Colon (tissue), 2 donors: ENCODE data around the gene PTPN9.
"Not testable (repeated sequence)": the region's sequence is repeated elsewhere in the genome, so short reads cannot be mapped to it uniquely, and the experiment has no call there.

Experiments used
- FAIRE-seq: peaks from 2 replicates; lab custom pipeline; 2012; peaks lifted over from hg19 to GRCh38; lab: Jason Lieb, UNC
- donor health status: control.
- donor health status: control.

Gene PTPN9

GRCh38 chr15:75530169-75530568, 48.9 kb downstream of the PTPN9 start:
- FAIRE-seq: no peak

- FAIRE-seq: not testable (repeated sequence)
Measured at GRCh38 chr15:75525756-75526155, 53.4 kb downstream of the PTPN9 start.

GRCh38 chr15:75523011-75523410, 56.1 kb downstream of the PTPN9 start:
- FAIRE-seq: no peak

- FAIRE-seq: no peak
Measured at GRCh38 chr15:75517233-75517632, 61.9 kb downstream of the PTPN9 start.

GRCh38 chr15:75508840-75509532, 70.1 kb downstream of the PTPN9 start:
- no peak for FAIRE-seq

- FAIRE-seq: no peak
Measured at GRCh38 chr15:75502360-75502759, 76.8 kb downstream of the PTPN9 start.

GRCh38 chr15:75493732-75494131, 85.4 kb downstream of the PTPN9 start:
- no peak for FAIRE-seq

DNA sequence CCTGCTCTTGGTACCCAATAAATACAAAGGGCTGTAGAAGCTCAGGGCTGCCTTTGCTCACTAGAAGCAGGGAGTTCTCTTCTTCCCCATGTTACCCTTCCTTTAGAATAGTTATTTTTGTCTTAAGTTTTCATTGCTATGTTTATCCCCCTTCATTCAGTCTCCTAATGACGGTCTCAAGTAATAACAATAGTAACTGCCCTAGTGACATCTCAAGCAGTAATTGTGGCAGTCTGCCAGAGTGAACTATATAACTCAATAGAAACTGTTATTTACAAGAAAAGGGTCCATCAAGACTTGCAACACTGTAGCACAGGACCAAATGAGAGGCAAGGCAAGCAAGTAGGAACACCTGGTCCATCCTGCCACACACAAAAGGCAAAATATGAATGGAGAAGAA, 95.2 kb downstream of the PTPN9 start:
- no peak for FAIRE-seq

- FAIRE-seq: not testable (repeated sequence)
Measured at GRCh38 chr15:75483556-75483955, 95.6 kb downstream of the PTPN9 start.

DNA sequence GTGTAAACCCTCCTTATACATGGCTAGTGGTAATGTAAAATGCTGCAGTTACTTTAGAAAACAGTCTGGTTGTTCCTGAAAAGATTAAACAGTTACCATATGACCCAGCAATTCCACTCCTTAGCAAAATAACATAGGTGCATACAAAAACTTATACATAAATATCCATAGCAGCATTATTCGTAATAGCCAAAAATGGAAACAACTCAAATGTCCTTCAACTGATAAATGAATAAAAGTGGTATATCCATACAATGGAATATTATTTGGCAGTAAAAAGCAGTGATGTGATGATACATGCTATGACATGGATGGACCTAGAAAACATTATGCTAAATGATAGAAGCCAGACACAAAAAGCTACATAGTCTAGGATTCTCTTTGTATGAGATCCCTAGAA, 96.0 kb downstream of the PTPN9 start:
- no peak for FAIRE-seq

GRCh38 chr15:75480463-75480862, 98.7 kb downstream of the PTPN9 start:
- FAIRE-seq: not testable (repeated sequence)

DNA sequence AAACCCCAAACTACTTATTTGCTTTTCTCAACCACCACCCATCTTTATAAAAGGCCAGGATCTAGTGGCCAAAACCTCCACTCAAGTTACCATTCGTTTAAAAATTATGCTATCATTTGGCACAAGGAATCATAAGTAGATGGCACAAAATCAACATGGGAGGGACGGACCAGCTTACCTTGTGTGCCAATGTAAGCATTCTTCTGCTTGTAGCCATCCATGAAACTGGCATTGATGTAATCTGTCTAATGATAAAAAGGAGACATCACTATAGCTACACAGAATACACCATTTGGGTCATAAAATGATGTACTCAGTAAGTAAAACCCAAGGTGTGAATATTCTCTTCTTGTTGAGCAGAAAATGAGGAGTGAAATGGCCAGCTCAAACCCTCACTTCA, 99.4 kb downstream of the PTPN9 start:
- no peak for FAIRE-seq

GRCh38 chr15:75477094-75477493, 102.0 kb downstream of the PTPN9 start:
- FAIRE-seq: not testable (repeated sequence)

- FAIRE-seq: no peak
Measured at GRCh38 chr15:75468913-75469598, 110.1 kb downstream of the PTPN9 start.

DNA sequence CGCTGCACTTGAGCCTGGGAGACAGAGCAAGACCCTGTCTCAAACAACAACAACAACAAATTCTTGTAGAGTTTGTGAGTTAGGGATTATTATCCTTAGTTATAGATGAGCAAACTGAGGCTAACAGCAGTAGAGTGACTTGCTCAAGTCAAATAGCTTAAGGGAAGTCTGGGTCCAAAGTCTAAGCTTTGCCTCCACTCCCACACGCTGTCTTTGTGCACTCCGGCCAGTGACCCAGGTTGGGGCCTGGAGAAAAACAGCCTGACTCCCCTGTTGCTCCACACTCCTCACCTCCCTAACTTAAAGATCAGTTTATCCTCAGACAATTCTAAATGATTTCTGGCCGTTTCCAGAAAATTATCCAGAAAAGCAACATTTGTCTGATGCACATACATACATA, 118.5 kb downstream of the PTPN9 start:
- no peak for FAIRE-seq

DNA sequence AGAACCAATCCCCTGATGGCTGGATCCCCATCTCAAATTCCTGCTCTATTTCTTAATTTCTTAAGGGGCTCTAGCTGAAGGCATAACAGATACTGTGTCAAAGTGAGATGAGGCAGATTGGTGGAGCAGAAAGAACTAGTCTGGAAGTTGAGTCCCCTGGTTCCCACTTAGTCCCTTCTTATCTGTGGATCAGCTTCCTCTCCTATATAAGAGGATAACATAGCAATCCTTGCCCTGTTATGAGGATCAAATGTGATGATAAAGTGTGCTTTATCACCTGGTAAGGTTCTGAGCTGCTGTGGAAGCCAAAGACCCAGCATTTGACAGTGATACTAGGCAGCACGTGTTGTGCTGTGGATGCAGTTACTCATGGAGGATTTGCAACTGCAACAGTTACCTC, 119.5 kb downstream of the PTPN9 start:
- no peak for FAIRE-seq

DNA sequence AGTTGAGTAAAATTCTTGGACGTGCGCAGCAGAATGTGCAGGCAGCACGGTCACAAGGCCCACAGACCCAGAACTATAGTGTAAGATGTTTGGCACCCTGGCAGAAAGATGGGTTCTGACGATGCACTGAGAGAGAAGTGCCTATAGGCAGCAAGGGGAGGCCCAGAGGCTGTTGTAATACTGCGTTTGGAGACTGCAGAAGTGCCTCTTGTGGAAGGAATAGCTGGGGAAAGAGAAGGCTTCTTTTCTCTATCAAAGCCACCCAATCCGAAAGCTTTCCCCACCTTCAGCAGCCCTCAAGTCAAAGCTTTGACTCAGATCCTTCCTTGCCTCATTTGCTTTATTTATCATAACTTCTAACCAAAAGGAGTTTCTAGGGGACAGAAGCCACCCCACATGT, 122.4 kb downstream of the PTPN9 start:
- FAIRE-seq: no peak

DNA sequence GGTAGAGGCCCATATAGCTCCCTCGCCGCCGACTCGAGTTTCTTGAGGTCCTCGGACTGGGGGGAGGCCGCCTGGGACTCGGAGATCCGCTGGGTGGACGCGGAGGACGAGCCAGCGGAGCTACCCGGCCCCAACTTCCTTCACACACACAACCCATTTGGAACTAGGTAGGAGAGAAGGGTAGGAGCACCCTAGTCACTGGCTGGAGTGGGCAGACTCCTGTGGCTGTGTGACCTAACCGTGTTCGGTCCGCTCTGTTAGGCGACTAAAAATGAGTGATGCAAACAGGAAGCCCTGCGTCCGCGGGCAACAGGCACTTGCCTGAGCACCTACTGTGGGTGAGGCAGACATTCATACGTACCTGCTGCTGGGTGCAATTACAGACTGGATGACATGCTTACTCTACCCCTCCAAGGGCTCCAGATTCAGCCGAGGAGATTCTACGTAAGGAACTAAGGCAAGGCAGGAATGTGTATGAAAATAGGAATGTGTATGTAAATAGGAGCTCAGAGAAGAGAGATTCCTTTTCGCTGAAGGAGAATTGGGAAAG, 123.1 kb downstream of the PTPN9 start:
- FAIRE-seq: no peak

DNA sequence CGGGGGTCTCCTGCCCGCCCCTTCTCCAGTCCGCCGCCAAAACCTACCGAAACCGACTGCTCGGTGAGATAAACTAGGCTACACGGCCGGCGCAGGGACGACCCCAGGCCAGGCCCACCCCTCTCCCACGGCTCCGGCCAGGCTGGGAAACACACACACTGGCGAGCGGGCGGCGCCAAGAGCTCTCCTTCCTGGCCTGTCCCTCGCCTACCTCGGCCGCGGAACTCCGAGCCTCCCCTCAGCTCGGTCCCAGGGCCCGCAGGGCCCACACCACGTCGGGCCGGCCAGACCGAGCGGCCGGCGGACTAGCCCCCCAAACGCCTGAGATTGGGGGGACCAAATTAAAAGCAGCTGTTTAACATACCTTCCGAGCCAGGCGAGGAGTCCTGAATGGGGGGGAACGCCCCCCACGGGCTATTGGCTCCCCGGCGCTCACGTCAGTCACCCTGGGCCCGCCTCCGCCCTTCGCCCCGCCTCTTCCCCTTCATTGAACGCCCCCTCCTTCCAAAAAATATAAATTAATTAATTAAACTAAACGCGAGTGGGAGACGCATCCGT, 123.6 kb downstream of the PTPN9 start:
- FAIRE-seq: no peak

- no peak for FAIRE-seq
Measured at GRCh38 chr15:75454471-75455378, 124.4 kb downstream of the PTPN9 start.

GRCh38 chr15:75453703-75454470, 125.2 kb downstream of the PTPN9 start:
- FAIRE-seq: peak; percentile 89
